HG03095 (cell line): ENCODE data around the gene SUSD4.

Experiments used
- ATAC-seq: cut with Tn5 transposase; IDR thresholded peaks from one replicate; pipeline ENCODE4 v1.9.1; 2021; ENCODE audit warnings: moderate library complexity; ENCODE audit not compliant: unreplicated experiment

The SUSD4 gene

GRCh38 chr1:223363057-223363855 is 720 bp downstream of the SUSD4 start:
- no peak for ATAC-seq

- no peak for ATAC-seq
Measured at GRCh38 chr1:223358826-223359225, 5.2 kb downstream of the SUSD4 start.

DNA sequence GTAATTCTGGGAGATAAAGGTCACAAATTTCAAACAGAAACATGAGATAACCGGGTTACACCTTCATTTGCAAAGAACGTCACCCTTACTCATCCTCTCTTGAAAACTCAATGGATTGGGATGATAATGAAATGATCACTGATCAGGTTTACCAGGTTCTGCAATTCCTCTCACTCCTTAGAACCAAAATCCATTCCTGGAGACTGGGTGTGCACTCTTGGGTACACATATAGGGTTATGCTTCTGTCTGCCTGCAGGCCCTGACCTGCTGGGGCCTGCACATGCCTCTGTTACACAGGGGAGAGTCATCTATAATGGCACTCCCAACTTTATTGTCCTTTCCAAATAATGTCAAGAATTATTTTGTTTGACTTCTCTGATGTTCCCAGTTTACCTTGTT is 8.3 kb downstream of the SUSD4 start:
- no peak for ATAC-seq

GRCh38 chr1:223353939-223354338 is 10.0 kb downstream of the SUSD4 start:
- ATAC-seq: no peak

- ATAC-seq: no peak
Measured at GRCh38 chr1:223352944-223353343, 11.0 kb downstream of the SUSD4 start.

- no peak for ATAC-seq
Measured at GRCh38 chr1:223350361-223350908, 13.5 kb downstream of the SUSD4 start.

- ATAC-seq: no peak
Measured at GRCh38 chr1:223349241-223349640, 14.7 kb downstream of the SUSD4 start.

DNA sequence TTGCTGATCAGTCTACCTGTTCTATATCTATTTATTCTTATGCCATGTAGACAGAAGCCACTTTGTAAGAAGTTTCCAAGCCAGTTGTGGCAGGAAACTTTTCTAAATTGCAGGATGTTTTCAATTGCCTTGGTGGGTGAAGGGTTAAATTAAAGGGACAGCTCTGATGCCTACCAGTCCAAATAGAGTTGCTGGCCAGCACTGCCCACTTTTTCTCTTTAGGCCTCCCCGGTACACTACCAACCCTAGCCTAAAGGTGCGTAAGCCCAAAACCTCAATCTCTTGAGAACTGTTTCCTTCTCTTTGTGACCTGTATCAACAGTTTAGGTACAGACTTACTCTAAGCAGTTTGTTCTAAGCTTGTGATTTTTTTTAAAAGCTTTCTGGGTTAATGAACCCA is 15.5 kb downstream of the SUSD4 start:
- no peak for ATAC-seq

GRCh38 chr1:223347583-223347982 is 16.4 kb downstream of the SUSD4 start:
- ATAC-seq: no peak

DNA sequence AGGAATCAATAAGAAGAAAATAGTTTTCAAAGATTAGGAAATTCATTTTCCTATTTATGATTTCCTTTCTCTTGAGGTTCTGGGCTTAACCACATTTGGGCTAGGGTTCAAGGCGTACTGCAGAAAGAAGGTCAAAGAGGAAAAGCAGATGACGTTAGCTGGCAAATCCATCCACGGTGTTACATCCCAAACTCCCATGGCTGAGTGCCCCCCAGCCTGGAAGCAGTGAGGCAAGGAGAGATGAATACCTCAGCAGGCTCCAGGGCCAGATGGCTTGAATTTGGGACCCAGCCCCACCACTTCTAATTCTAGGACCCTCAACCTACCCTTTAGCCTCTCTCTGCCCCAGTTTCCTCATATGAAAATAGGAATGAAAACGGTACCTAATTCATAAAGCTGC is 17.7 kb downstream of the SUSD4 start:
- ATAC-seq: no peak

- no peak for ATAC-seq
Measured at GRCh38 chr1:223345720-223346119, 18.3 kb downstream of the SUSD4 start.

DNA sequence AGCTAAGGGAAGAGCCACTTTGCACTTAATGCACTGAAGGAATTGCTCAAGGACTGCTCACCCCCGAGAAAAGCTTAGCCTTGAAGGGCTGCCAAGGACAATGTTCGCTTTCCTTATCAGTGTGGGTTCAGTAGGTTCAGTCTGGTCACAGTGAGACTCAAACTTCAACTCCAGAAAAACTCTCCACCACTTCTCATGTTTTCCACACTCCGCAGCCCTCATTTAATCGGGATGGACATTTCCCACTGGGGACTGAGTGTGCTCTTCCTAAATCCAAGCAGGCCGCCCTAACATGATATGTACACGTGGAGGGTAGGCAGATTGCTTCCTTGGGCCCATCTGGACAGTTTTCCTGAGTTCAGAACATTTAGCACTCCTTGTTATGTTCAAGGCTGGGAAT is 19.5 kb downstream of the SUSD4 start:
- ATAC-seq: no peak

- ATAC-seq: no peak
Measured at GRCh38 chr1:223343692-223344091, 20.3 kb downstream of the SUSD4 start.

DNA sequence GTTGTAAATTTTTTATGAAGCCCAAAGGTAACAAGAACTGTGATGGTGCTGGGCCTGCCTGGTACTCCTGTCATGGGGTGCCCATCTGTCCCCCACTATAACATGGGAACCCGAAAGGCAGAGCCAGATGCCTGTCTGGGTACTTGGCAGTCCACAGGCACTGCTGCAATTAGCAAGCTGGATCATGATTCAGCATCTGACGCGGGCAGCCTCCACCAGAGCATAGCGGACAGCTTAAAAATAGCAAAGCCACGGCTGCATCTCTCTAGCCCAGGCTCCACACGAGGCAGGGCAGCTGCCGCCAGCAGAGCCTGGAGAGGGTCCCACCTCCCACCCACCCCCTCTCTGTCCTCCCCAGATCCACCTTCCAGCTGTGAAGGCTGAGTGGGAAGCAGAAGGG is 22.9 kb downstream of the SUSD4 start:
- no peak for ATAC-seq

GRCh38 chr1:223340637-223341036 is 23.3 kb downstream of the SUSD4 start:
- ATAC-seq: no peak

DNA sequence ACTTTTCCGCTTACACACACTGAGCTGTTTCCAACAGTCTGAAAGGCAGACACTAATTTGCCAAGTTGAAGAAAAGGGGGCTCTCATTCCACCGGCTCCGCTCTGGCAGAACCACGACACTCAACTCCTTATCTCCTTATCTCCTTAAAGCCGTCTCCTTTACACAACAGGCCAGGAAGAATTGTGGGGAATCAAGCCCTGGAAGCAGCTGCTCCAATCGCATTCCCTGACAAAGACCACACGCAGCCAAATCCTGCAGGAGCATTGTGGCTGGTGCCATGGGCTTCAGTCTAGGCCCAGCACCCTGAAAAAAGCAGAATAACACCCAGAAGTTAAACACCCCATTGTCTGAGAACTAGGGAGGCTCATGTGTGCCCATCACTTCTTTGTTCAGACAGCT is 24.1 kb downstream of the SUSD4 start:
- no peak for ATAC-seq

DNA sequence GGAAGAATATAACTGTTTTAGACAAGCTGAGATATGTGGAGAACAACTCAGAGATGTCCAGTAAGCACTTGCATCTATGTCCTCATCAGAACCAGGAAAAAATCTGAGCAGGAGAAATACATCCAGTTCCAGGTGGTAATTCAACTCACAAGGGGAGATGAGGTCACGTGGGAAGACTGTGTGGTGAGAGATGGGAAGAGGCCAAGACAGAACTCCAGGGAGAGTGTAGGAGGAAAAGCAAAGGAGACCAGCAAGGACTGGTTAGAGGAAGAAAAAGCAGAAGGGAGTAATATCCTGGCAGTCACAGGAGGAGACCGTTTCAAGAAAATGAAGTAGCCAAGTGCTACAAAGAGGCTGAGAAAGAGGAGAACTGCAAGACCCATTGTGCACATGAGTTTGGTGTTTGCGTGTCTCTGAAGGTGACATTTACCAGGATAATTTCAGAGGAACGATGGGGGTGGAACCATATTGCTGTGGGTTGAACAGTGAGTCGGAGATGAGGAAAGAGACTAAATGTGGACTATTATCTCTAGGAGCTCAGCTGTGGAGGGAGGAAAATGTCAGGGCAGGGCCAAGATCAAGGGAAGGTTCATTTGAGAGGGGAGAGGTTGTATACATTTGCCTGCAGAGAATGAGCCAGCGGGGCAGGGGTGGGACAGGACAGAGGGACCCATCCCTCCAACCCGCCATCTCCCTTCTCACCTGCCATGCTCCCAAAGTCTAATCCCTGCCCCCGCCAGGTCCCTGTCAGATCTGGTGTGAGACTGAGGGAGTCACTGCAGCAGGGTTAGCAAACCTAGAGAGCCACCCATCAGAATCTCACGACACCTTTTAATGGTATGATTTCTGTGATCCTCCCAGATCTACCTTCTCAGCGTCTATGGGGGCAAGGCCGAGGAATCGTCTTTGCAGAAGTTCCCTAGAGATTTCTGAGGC is 24.9 kb downstream of the SUSD4 start:
- ATAC-seq: no peak

GRCh38 chr1:223337174-223337869 is 26.7 kb downstream of the SUSD4 start:
- no peak for ATAC-seq

DNA sequence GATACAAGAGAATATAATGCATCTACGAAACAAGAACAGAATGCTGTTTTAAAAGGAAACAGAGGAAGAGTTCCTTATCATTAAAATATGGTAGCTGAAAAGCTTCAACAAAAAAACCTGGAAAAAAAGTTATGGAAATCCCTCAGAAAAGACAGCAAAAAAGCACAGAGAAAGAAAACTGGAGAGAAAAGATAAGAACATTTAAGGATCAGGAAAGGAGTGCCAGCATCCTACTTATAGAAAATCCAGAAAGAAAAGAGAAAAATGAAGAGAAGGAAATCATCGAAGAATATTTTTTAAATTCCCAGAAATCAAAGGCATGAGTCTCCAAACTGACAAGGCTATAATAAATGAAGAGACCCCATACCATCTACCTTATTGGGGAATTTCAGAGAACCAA is 29.8 kb downstream of the SUSD4 start:
- ATAC-seq: no peak

DNA sequence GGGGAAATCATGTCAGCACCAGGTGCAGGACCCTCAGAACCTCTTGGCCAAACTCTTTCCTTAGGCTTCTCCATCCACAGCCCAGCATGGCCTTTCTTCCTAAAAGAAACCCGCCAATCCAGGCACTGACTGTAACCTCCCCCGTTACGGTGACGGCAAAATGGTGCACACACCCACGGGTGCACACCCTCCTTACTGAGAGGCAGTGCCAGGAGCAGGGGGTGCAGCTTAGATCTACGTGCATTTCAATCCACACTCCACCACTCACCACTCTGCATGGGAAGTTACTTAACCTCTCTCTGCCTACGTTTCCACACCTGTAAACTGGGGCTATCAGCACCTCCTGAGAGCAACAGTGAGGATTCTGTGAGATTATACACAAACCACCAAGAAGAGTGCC is 31.0 kb downstream of the SUSD4 start:
- ATAC-seq: no peak

DNA sequence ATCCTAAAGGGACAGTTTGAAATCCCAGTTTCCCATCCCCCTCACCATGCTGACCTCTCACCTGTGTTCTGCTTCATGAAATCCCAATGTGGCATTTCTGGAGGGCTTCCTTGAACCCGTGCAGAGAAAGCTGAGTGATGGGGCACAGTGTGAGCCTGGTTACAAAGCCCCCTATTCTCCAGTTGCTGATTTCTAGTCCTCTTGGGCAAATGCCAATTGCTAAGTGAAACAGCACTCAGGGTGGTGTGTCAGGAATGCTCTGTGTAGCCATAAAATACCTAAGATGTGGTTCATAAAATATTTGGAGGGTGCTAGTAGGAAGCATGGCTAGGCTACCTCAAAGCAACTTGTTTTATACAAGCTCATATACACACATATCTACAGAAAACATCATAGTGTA is 32.0 kb downstream of the SUSD4 start:
- no peak for ATAC-seq
